WI38 (cell line): ENCODE results near the gene NOL3.

Experiments
- H3K4me3 ChIP-seq: 2 replicates; pipeline ENCODE4 v1.5.1; 2011; ENCODE audit warnings: low read depth, mild to moderate bottlenecking, control low read depth, low read length
- TF ChIP-seq, protein P1 (sequence below): IDR thresholded peaks from 2 replicates; pipeline ENCODE4 v1.5.1; 2012; ENCODE audit warnings: low read depth, mild to moderate bottlenecking, control low read depth, low read length

Gene NOL3

DNA sequence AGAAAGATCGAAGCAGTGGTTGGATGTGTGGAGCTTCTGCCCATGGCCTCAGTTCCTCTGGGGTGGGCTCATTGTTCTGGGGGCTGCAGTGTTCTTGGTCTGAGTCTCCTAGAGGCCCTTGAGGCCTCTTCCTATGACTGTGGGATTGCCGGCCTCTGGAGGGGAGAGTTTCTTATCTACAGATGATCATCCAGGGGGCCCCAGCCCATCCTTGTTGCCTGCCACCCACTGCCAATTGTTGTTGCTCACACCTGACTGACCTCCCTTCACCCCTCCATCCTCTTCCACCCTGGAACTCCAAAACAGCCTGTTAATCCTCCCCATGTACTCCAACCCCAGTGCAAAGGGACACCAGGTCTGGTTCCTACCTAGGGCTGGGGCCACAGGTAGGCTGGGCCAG is 25.4 kb upstream of the NOL3 start:
- H3K4me3 ChIP-seq: no peak overlapping the region
- TF ChIP-seq, protein P1, sequence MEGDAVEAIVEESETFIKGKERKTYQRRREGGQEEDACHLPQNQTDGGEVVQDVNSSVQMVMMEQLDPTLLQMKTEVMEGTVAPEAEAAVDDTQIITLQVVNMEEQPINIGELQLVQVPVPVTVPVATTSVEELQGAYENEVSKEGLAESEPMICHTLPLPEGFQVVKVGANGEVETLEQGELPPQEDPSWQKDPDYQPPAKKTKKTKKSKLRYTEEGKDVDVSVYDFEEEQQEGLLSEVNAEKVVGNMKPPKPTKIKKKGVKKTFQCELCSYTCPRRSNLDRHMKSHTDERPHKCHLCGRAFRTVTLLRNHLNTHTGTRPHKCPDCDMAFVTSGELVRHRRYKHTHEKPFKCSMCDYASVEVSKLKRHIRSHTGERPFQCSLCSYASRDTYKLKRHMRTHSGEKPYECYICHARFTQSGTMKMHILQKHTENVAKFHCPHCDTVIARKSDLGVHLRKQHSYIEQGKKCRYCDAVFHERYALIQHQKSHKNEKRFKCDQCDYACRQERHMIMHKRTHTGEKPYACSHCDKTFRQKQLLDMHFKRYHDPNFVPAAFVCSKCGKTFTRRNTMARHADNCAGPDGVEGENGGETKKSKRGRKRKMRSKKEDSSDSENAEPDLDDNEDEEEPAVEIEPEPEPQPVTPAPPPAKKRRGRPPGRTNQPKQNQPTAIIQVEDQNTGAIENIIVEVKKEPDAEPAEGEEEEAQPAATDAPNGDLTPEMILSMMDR: no peak

DNA sequence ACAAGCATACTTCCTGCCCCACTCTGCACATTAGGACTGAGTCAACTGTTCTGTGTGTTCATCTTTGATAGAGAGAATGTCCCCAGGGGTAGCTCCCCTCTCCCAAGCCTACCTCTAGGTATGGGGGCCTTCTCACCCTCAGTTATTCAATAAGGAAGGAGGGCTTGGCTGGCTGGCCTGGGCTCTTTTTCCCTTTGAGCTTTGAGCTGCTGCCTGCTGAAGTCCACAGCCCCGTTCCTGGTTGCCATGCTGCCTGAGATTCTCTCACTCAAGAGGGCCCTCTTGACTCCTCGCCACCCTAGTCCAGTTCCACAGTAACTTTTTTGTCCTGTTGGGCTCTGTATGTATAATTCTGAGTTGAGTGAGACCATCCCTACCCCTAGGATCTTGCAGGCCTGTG is 24.6 kb upstream of the NOL3 start:
- TF ChIP-seq, protein P1: no peak
- no peak overlapping the region for H3K4me3 ChIP-seq

DNA sequence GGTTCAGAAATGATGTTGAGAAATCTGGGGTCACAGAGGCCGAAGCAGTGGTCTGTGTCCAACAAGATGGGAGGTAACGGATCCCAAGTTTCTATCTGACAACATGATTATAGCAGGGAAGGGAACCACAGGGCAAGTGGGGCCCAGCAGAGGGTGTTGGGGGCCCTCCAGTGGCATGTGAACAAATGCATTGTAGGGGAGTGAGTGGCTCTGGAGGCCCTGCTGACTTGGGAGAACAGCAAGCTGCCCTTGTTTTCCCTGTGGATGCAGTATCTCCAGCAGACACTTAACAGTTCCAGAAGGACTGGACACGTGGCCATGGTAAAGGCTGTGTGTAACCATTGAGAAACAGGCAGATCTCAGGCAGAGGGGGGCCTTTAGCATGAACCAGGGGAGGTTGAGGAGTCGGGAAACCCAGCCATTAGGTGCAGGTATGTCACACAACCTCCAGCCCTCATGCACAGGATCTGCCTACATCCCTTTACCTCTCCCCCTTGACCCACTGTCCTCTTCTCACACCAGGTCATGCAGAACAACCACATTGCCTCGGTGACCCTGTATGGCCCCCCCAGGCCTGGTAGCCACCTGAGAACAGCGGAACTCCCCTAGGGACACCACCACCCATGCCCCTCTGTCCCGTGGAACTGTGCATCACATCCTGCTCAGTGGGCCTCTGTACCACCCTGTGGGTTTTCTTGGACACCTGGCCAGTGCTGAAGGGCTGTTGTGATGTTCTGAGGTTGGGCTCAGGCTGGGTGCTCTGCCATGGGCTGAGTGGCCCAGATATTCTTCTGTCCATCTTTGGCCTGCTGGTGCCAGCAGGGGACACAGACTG is 23.6 kb upstream of the NOL3 start:
- TF ChIP-seq, protein P1: no peak
- H3K4me3 ChIP-seq: no peak overlapping the region

DNA sequence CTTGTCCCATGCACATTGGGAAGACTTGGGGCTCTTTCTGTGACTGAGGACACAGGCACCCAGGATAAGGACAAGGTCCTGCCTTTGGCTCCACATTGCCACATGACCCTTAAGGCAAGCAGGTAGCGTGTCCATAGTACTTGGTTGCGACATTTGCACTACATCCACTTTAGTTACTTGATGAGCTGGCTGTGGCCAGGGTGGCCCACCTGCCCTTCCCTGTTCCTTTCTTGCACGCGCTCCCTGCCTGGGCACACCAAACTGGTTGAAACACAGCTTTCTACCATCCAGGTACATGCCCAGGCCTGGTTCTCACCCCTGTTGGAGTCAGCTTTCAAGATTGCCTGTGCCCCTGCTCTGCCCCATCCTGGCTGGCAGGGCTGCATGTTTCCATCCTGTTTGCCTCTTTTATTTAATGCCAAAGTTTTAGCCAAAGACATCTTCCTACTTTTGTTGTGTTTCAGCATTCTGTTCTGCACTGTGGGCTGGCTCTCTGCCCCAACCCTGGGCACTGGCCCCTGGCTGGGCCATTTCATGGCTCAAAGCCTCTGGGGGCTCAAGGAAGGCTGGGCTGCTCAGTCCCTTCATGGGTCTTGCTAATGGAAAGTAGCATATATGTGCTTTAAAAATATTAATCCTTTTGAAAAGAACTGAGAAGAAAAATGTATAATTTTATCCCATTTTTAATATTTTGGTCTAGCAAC is 22.7 kb upstream of the NOL3 start:
- TF ChIP-seq, protein P1: no peak
- no peak overlapping the region for H3K4me3 ChIP-seq

DNA sequence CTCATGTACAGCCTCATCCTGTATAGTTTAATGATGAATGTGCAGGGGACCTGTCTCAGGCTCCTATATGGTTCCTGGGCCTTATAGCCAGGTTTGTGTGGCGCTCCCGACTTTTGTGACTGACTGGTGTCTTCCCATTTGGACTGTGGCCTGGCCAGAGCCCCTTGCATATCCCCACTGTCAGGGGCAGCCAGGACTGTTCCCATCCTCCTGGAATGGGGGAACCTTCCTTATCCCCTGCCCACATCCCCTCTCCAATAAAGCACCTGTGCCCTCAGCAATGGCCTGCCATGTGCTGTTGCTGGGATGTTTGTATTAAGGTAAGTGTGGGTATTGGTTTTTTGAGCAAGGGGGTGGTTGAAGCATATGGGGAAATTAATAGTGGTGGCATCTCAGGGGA is 22.1 kb upstream of the NOL3 start:
- no peak overlapping the region for H3K4me3 ChIP-seq
- TF ChIP-seq, protein P1: no peak

DNA sequence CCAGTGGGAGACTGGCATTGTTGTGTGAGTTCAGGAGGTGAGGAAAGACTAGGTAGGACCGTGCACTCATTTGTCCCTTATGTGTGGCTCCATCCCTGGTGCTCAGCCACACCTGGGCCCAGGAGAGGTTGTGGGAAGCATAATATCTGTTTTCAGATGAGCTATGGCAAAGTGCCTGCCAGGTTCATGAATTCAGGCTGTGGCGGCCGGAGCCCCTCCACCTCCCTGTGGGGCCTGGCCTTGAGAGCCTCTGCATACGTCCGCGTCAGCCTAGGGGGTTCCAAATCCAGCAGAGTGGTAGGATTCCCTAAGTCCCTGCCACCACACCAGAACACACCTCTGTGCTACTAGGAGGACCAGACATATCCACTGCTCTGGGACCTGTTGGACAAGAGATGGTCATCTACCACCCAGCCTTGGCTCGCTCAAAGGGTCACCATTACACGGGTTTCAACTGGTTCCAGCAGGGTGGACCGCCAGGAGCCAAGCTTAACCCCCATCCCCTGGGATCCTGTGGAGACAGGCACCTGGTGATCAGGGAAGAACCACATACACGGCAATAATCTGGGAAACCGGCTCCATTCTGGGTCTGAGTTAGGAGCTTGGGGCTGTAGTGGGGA is 21.6 kb upstream of the NOL3 start:
- TF ChIP-seq, protein P1: no peak
- no peak overlapping the region for H3K4me3 ChIP-seq
